HG02759 (cell line): Measurements from ENCODE around the gene OXCT2.
"Not testable (repeated sequence)": the region's sequence is repeated elsewhere in the genome, so short reads cannot be mapped to it uniquely, and the experiment has no call there.

Source experiments
- ATAC-seq: cut with Tn5 transposase; IDR thresholded peaks from one replicate; pipeline ENCODE4 v1.9.1; 2021; ENCODE audit warnings: mild to moderate bottlenecking, moderate library complexity; ENCODE audit not compliant: unreplicated experiment

Gene OXCT2

DNA sequence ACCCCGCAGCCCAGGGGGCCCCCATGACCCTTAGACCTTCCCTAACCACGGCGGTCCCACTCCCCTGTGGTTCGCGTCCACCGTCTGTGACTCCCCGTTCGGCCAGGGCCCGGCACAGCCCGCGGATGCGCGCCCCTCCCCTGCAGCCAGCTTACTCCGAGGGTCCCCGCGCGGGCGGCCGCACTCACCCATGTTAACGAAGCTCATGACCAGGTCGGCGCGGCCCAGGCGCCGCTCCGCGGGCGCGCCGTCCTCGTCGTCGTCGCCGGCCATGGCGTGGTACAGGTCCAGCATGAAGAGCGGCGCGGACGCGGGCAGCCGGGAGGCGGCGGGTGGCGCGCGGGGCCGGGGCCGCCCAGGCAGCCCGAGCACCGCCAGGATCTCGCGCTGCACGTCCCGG, 16.8 kb upstream of the OXCT2 start:
- ATAC-seq: not testable (repeated sequence)

DNA sequence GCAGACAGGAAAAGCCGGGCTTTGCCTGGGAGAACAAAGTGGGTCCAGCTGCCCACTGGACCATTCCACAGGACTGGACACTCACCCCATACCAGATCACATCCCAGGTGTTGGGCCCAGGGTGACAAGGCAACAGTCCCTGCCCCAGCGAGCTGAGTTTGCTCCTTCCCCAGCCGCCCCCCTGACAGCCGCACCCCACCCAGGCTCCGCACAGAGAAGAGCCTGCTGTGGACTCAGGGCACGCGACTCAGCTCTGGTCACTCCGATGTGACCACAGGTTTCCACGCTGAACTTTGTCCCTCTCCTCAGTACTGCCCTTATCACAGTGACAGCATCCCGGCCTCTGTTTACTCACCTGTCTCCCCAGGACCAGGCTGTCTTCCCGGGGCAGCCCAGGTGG, 16.3 kb upstream of the OXCT2 start:
- no peak for ATAC-seq

- not testable (repeated sequence) for ATAC-seq
These were observed 15.9 kb upstream of the OXCT2 start for GRCh38 chr1:39787108-39787375.

GRCh38 chr1:39786303-39787107, 15.4 kb upstream of the OXCT2 start:
- not testable (repeated sequence) for ATAC-seq

DNA sequence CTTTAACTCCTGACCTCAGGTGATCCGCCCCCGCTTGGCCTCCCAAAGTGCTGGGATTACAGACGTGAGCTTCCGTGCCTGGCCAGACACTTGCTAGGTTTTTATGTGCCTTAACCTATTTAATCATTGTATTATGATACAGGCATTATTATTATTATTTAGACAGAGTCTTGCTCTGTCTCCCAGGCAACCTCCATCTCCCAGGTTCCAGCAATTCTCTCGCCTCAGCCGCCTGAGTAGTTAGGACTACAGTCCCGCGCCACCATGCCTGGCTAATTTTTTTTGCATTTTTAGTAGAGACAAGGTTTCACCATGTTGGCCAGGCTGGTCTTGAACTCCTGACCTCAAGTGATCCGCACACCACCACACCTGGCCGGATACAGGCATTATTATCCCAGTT, 11.5 kb upstream of the OXCT2 start:
- ATAC-seq: not testable (repeated sequence)

DNA sequence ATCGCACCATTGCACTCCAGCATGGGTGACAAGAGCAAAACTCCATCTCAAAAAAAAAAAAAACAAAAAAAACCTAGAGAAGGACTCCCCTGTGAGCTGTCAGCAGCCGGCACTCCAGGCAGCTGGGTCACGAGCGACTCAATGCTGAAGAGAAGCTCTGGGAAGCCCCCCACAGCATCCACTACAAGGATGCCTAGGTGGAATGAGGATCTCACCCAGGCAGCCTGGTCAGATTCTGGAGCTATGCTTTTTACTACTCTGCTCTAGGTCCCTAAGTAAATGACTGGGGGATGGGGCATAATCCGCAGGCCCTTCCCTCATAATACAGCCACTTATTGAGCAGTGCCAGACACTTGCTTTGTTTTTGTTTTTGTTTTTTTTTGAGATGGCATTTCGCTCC, 11.0 kb upstream of the OXCT2 start:
- no peak for ATAC-seq

DNA sequence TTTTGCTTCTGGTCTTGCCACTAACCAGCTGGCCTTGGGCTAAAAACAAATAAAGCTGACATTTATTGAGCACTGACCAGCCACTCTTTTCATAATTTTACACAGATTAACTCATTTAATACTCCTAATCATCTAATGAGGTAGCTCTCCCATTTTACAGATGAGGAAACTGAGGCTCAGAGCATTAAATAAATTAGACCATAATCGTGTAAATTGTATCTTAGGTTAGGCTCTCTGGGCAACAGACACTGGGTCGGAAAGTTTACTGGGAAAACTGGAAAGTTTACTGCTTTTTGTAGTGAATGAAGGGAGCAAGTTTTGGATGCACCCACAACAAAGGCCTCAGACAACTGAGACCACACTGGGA, 10.2 kb upstream of the OXCT2 start:
- ATAC-seq: no peak

- ATAC-seq: no peak
These were observed 8.7 kb upstream of the OXCT2 start for GRCh38 chr1:39779821-39780220.

- no peak for ATAC-seq
These were observed 8.0 kb upstream of the OXCT2 start for GRCh38 chr1:39779137-39779536.

- not testable (repeated sequence) for ATAC-seq
These were observed 7.4 kb upstream of the OXCT2 start for GRCh38 chr1:39778463-39779099.

GRCh38 chr1:39777896-39778295, 6.7 kb upstream of the OXCT2 start:
- not testable (repeated sequence) for ATAC-seq

DNA sequence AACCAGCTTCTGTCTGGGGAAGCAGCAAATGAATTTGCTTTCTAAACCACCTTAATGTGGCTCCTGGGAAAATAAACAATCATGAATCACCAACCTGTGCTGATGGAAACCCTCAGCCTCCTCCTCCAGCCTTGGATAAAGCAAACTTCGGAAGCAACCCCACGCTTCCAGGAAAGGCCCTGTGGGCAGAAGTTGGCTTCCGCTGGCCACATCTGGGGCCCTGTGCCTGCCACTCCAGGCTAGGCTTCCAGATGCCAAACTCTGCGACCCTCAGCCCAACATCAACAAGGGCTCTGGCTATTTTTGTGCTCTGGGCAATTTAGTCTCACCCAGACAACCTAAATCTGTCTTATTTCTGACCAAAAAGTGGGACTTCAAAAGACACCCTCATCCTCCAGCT, 6.2 kb upstream of the OXCT2 start:
- ATAC-seq: no peak

- no peak for ATAC-seq
These were observed 5.7 kb upstream of the OXCT2 start for GRCh38 chr1:39776886-39777285.

- ATAC-seq: no peak
These were observed 5.2 kb upstream of the OXCT2 start for GRCh38 chr1:39776400-39776713.

DNA sequence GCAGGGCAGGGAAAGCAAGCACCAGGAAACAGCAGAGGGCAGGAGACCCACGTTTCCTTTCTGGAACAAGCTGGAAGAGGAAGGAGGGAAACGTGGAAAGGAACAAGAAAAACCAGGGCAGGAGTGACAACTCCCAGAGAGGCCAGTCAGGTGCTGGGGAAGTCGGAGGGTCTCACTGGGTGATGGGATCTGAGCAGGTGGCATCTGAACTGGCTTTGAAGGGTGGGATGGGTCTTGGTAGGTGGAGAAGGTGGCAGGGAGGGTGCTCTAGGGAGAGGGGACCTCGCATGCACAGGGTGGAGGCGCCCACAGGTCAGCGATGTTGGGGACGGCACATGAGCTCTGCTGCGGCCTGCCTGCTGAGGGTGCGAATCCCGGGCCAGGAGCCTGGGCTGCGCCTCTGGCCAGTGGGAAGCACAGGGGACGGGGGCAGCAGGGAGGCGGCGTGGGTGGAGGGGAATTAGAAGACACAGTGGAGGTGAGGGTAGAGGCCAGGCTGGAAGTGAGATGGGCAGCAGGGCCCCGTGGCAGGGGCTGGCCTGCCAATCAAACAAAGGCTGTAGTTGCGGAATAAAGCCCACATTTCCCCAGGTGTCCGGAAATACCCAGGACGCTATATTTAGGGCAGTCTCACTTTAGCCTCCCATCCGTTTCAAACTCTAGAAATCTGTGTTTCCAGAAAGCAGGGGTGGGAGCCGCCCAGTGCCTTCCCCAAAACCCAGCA, 4.7 kb upstream of the OXCT2 start:
- not testable (repeated sequence) for ATAC-seq

GRCh38 chr1:39775141-39775540, 4.0 kb upstream of the OXCT2 start:
- ATAC-seq: not testable (repeated sequence)

- ATAC-seq: not testable (repeated sequence)
These were observed 2.3 kb upstream of the OXCT2 start for GRCh38 chr1:39773369-39773979.

DNA sequence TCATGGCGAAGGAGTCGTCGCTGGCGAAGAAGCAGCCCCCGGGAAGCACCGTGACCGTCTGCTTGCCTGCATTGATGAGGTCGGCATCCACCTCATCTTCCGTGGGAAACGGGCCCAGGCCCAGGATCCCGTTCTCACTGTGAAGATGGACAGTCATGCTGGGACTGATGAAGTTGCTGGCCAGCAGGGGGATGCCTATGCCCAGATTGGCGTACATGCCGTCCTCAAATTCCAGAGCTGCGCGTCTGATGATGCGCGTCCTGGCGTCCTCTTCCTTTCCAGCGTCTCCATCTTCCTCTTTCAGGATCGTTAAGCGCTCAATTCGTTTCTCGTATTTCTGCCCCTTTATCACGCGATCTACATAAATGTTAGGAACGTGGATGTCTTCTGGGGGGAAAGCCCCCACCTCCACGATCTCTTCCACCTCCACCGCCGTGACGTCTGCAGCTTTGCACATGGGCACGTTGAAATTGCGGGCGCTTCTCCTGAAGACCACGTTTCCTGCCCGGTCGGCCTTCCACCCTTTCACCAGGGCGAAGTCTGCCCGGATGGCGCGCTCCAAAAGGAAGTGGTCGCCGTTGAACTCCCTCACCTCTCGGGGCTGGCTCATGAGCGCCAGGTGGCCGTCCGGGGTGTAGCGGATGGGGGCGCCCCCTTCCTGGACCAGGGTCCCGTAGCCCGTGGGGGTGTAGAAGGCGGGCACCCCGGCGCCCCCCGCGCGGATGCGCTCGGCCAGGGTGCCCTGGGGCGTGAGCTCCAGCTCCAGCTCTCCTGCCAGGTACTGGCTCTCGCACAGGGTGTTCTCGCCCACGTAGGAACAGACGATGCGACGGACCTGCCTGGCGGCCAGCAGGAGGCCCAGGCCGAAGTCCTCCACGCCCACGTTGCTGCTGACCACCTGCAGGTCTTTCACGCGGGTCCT, 787 bp downstream of the OXCT2 start:
- not testable (repeated sequence) for ATAC-seq

GRCh38 chr1:39769502-39769901, 1.6 kb downstream of the OXCT2 start:
- not testable (repeated sequence) for ATAC-seq

DNA sequence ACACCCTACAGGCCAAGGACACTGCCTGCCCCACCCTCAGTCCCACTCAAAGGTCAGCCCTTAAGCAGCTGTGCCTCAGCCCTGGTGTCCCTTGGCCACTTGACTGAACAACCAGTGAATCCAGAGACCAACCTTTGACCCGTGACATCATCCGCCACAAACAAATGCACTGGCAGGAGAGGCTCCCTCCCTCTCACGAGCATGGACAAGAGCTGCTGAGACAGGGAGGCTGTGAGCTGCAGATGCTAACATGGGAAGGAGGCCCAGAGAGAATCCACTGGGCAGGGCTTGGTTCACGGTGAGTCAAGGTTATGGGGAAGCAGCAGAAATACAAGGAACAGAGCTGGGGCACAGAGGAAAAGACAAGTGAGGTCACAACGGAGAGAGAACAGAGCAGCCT, 4.7 kb downstream of the OXCT2 start:
- ATAC-seq: not testable (repeated sequence)

DNA sequence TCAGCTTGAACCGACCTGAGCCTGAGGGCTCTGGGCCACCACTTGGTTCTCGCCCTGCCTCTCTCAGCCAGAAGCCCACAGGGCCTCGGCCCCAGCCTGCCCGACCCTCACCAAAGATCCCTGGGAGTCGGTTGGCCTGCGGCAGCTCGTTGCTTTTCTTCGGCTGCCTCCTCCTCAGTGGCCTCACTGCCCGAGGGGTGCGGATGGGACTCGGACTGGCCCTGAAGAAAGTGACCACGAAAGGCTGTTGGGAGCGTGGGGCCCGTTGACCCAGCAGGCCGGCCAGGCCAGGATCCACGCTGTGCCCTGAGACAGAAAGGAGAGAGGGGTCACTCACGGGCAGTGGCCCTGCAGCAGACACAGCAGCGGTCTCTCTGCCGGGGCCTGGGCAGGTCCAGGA, 6.6 kb downstream of the OXCT2 start:
- not testable (repeated sequence) for ATAC-seq
